HEK293 (cell line): ENCODE results near the gene PHEX.

Experiments used
- REST ChIP-seq: fragments of 450-650 bp; formaldehyde crosslinking; IDR thresholded peaks from 2 replicates; pipeline ENCODE4 v1.5.1; 2016; ENCODE audit warnings: missing biosample characterization, missing genetic modification characterization
- SP7 ChIP-seq: fragments of 450-650 bp; formaldehyde crosslinking; IDR thresholded peaks from 2 replicates; pipeline ENCODE4 v1.5.1; 2016; ENCODE audit warnings: missing biosample characterization, missing genetic modification characterization
- TSHZ1 ChIP-seq: fragments of 450-650 bp; formaldehyde crosslinking; IDR thresholded peaks from 2 replicates; pipeline ENCODE4 v1.5.1; 2016; ENCODE audit warnings: missing biosample characterization, missing genetic modification characterization, borderline replicate concordance
- ZNF121 ChIP-seq: fragments of 450-650 bp; formaldehyde crosslinking; IDR thresholded peaks from 2 replicates; pipeline ENCODE4 v1.5.1; 2016; ENCODE audit warnings: missing biosample characterization, missing genetic modification characterization
- ZNF132 ChIP-seq: fragments of 450-650 bp; formaldehyde crosslinking; IDR thresholded peaks from 2 replicates; pipeline ENCODE4 v1.5.1; 2017; ENCODE audit warnings: missing biosample characterization, missing genetic modification characterization, borderline replicate concordance
- ZNF211 ChIP-seq: fragments of 450-650 bp; formaldehyde crosslinking; IDR thresholded peaks from 2 replicates; pipeline ENCODE4 v1.5.1; 2016; ENCODE audit warnings: low read depth, missing biosample characterization, missing genetic modification characterization
- ZNF24 ChIP-seq: fragments of 450-650 bp; formaldehyde crosslinking; IDR thresholded peaks from 2 replicates; pipeline ENCODE4 v1.5.1; 2016; ENCODE audit warnings: missing biosample characterization, missing genetic modification characterization
- ZNF624 ChIP-seq: fragments of 450-650 bp; formaldehyde crosslinking; IDR thresholded peaks from 2 replicates; pipeline ENCODE4 v1.5.1; 2017; ENCODE audit warnings: missing biosample characterization, missing genetic modification characterization
- TF ChIP-seq, protein P1 (sequence below): fragments of 450-650 bp; formaldehyde crosslinking; IDR thresholded peaks from 2 replicates; pipeline ENCODE4 v1.5.1; 2016; ENCODE audit warnings: missing biosample characterization, missing genetic modification characterization
- TF ChIP-seq, protein P2 (sequence below): sonication (generic); formaldehyde crosslinking; IDR thresholded peaks from 2 replicates; pipeline ENCODE4 v1.8.1; 2022; ENCODE audit warnings: mild to moderate bottlenecking, moderate library complexity, missing genetic modification reagents

GRCh38 chrX:22128961-22129360 is 96.8 kb downstream of the PHEX start:
- TF ChIP-seq, protein P1, sequence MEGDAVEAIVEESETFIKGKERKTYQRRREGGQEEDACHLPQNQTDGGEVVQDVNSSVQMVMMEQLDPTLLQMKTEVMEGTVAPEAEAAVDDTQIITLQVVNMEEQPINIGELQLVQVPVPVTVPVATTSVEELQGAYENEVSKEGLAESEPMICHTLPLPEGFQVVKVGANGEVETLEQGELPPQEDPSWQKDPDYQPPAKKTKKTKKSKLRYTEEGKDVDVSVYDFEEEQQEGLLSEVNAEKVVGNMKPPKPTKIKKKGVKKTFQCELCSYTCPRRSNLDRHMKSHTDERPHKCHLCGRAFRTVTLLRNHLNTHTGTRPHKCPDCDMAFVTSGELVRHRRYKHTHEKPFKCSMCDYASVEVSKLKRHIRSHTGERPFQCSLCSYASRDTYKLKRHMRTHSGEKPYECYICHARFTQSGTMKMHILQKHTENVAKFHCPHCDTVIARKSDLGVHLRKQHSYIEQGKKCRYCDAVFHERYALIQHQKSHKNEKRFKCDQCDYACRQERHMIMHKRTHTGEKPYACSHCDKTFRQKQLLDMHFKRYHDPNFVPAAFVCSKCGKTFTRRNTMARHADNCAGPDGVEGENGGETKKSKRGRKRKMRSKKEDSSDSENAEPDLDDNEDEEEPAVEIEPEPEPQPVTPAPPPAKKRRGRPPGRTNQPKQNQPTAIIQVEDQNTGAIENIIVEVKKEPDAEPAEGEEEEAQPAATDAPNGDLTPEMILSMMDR (tag by site-specific recombination), result no peak
- no peak for TF ChIP-seq SP7 (tag by site-specific recombination)
- TF ChIP-seq, protein P2, sequence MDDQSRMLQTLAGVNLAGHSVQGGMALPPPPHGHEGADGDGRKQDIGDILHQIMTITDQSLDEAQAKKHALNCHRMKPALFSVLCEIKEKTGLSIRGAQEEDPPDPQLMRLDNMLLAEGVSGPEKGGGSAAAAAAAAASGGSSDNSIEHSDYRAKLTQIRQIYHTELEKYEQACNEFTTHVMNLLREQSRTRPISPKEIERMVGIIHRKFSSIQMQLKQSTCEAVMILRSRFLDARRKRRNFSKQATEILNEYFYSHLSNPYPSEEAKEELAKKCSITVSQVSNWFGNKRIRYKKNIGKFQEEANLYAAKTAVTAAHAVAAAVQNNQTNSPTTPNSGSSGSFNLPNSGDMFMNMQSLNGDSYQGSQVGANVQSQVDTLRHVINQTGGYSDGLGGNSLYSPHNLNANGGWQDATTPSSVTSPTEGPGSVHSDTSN (CRISPR knock-in tag), result no peak
- no peak for TF ChIP-seq ZNF211
- TF ChIP-seq REST (tag by site-specific recombination), result no peak
- TF ChIP-seq ZNF24 (tag by site-specific recombination), result no peak
- no peak for TF ChIP-seq ZNF121 (tag by site-specific recombination)
- no peak for TF ChIP-seq ZNF132 (tag by site-specific recombination)
- no peak for TF ChIP-seq ZNF624 (tag by site-specific recombination)
- no peak for TF ChIP-seq TSHZ1 (tag by site-specific recombination)
